Neural progenitor cell (in vitro differentiated cells): Measurements from ENCODE around the gene TIMP3. TPM values are rescaled to one million over a fixed set of nuclear protein-coding genes. Genes with fewer than 3 reads are reported as not detected.

Experiments used
- DNase-seq: peaks from one replicate; pipeline ENCODE4 v3.0.0-alpha.2; 2016; ENCODE audit warnings: low spot score
- H2AFZ ChIP-seq: fragments of 200-600 bp; sonication (generic); replicated peaks from 2 replicates; pipeline ENCODE4 v1.6.1; 2016; ENCODE audit warnings: antibody characterized with exemption
- H3F3A ChIP-seq: fragments of 200-600 bp; sonication (generic); 2 replicates; pipeline ENCODE4 v1.6.1; 2016; ENCODE audit warnings: antibody characterized with exemption, low read depth
- H3K27ac ChIP-seq: fragments of 200-600 bp; sonication (generic); 2 replicates; pipeline ENCODE4 v1.5.1; 2016; ENCODE audit warnings: mild to moderate bottlenecking
- H3K27me3 ChIP-seq: fragments of 200-600 bp; sonication (generic); 2 replicates; pipeline ENCODE4 v1.6.1; 2016; ENCODE audit warnings: mild to moderate bottlenecking, moderate library complexity
- H3K36me3 ChIP-seq: fragments of 200-600 bp; sonication (generic); 2 replicates; pipeline ENCODE4 v1.5.1; 2016
- H3K4me1 ChIP-seq: fragments of 200-600 bp; sonication (generic); 2 replicates; pipeline ENCODE4 v1.6.1; 2016; ENCODE audit warnings: mixed run types
- H3K4me2 ChIP-seq: fragments of 200-600 bp; sonication (generic); 2 replicates; pipeline ENCODE4 v1.6.1; 2016
- H3K4me3 ChIP-seq: fragments of 200-600 bp; sonication (generic); 2 replicates; pipeline ENCODE4 v1.5.1; 2016
- H3K79me2 ChIP-seq: fragments of 200-600 bp; sonication (generic); 2 replicates; pipeline ENCODE4 v1.6.1; 2016; ENCODE audit warnings: low read depth
- H3K9ac ChIP-seq: fragments of 200-600 bp; sonication (generic); 2 replicates; pipeline ENCODE4 v1.6.1; 2016
- H3K9me3 ChIP-seq: fragments of 200-600 bp; sonication (generic); 2 replicates; pipeline ENCODE4 v1.5.1; 2016; ENCODE audit warnings: low read depth
- H4K20me1 ChIP-seq: fragments of 200-600 bp; sonication (generic); 2 replicates; pipeline ENCODE4 v1.6.1; 2016; ENCODE audit warnings: low read depth
- H3K27ac Mint-ChIP-seq: 3 replicates; pipeline ENCODE4 v1.8.0; 2021; ENCODE audit warnings: mixed read lengths
- H3K27me3 Mint-ChIP-seq: 2 replicates; pipeline ENCODE4 v1.8.0; 2022; ENCODE audit warnings: low read depth, mild to moderate bottlenecking, inconsistent platforms, moderate library complexity, mixed read lengths; ENCODE audit not compliant: insufficient read depth
- H3K36me3 Mint-ChIP-seq: 3 replicates; pipeline ENCODE4 v1.8.0; 2021; ENCODE audit warnings: mixed read lengths
- H3K4me1 Mint-ChIP-seq: 3 replicates; pipeline ENCODE4 v1.8.0; 2021; ENCODE audit warnings: mixed read lengths
- H3K4me3 Mint-ChIP-seq: 3 replicates; pipeline ENCODE4 v1.8.0; 2021; ENCODE audit warnings: mild to moderate bottlenecking, moderate library complexity, mixed read lengths
- H3K9me3 Mint-ChIP-seq: 3 replicates; pipeline ENCODE4 v1.8.0; 2020; ENCODE audit warnings: mixed read lengths
- EZH2 ChIP-seq: fragments of 200-600 bp; sonication (generic); IDR thresholded peaks from 2 replicates; pipeline ENCODE4 v1.6.1; 2017; ENCODE audit warnings: antibody characterized with exemption, mild to moderate bottlenecking, moderate library complexity
- EZH2phosphoT487 ChIP-seq: fragments of 200-600 bp; sonication (generic); IDR thresholded peaks from 2 replicates; pipeline ENCODE4 v1.6.1; 2017; ENCODE audit warnings: antibody characterized with exemption
- total RNA-seq: library from RNA; depleted of rRNA; stranded (reverse); fragments of >200 nt; gene quantifications from 2 replicates; pipeline ENCODE4 v1.2.3, GENCODE V29; 2015; ENCODE audit warnings: low replicate concordance
- TF ChIP-seq, protein P1 (sequence below): fragments of 200-600 bp; sonication (generic); IDR thresholded peaks from 2 replicates; pipeline ENCODE4 v1.5.1; 2017; ENCODE audit warnings: antibody characterized with exemption, mild to moderate bottlenecking

TIMP3 gene
- total RNA-seq, 1 donor from 2014 or later: 6.3 TPM

DNA sequence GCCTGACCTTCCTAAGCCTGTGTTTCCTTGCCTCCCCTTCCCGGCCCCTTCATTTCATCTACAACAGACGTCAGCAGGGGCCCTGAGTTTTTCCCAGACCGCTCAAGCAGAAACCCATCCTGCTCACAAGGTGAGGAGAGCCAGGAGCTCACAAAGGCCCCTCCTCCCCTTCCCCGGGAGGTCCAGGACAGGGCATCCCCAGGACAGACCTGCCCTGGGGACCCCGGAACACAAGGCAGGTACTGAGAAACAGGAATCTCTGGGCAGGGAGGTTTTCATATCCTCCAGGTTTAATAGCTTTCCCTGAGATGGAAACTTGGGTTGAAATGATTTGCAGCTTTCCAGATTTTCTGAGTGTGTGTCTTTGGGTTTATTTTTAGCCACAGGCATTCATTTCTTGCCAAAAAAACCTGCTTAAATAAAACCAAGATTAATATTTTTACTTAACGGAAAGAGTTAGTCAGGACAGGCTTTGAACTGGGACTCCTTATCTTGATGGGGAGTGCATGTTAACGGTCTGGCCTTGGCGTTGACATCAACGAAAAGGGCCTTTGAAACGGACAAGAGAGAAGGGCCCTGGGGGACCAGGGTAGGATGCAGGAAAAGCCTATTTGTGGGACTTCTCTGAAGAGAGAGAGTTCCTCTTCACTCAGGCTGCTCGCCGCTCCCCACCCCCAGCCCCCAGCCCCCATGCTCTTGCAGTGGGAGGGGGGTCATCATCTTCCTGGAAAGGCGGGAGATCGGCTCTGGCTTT lies 38.5 kb downstream of the TIMP3 start:
- Histone ChIP-seq H4K20me1 (no peaks in the 10 kb centered on the region), H2AFZ (no peak overlapping the region), H3K4me3 (no peak overlapping the region), H3K4me2 (peak overlapping the region; percentile 42), H3K9ac (no peak overlapping the region), H3K27me3 (no peaks in the 10 kb centered on the region), H3F3A (no peaks in the 10 kb centered on the region), H3K9me3 (no peaks in the 10 kb centered on the region), H3K36me3 (no peaks in the 10 kb centered on the region), H3K27ac (no peak overlapping the region), H3K4me1 (peaks cover 10% of the 10 kb centered on the region), H3K79me2 (no peaks in the 10 kb centered on the region)
- peak overlapping the region; percentile 81 for H3K27ac Mint-ChIP-seq
- H3K4me3 Mint-ChIP-seq: no peak overlapping the region
- H3K27me3 Mint-ChIP-seq: peaks cover 7% of the 10 kb centered on the region
- TF ChIP-seq EZH2phosphoT487: no peak
- no peak for TF ChIP-seq EZH2
- TF ChIP-seq, protein P1, sequence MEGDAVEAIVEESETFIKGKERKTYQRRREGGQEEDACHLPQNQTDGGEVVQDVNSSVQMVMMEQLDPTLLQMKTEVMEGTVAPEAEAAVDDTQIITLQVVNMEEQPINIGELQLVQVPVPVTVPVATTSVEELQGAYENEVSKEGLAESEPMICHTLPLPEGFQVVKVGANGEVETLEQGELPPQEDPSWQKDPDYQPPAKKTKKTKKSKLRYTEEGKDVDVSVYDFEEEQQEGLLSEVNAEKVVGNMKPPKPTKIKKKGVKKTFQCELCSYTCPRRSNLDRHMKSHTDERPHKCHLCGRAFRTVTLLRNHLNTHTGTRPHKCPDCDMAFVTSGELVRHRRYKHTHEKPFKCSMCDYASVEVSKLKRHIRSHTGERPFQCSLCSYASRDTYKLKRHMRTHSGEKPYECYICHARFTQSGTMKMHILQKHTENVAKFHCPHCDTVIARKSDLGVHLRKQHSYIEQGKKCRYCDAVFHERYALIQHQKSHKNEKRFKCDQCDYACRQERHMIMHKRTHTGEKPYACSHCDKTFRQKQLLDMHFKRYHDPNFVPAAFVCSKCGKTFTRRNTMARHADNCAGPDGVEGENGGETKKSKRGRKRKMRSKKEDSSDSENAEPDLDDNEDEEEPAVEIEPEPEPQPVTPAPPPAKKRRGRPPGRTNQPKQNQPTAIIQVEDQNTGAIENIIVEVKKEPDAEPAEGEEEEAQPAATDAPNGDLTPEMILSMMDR: no peak
- H3K36me3 Mint-ChIP-seq: no peaks in the 10 kb centered on the region
- no peaks in the 10 kb centered on the region for H3K9me3 Mint-ChIP-seq
- peak; percentile 44 for DNase-seq
- peaks cover 26% of the 10 kb centered on the region for H3K4me1 Mint-ChIP-seq

DNA sequence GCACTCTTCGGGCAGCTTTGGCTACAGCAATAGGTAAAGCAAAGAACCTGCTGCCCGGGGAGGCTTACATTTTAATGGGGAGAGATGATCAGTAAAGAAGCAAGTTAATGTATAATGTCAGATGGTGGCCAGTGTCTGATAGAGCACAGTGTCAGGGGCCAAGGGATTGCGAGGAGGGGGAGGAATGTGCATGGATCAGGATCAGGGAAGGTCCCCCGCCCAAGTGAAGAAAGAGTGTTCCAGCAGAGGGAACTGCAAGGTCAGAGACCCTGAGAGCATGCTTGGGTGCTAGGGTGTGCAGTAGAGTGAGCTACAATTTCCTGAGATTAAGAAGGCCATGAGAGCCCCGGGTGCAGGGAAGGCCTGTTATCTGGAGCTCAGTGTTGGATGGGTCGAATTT lies 39.7 kb downstream of the TIMP3 start:
- Mint-ChIP-seq H3K9me3 (no peaks in the 10 kb centered on the region), H3K27me3 (peaks cover 7% of the 10 kb centered on the region), H3K36me3 (no peaks in the 10 kb centered on the region), H3K4me1 (peaks cover 26% of the 10 kb centered on the region), H3K27ac (no peak overlapping the region), H3K4me3 (no peak overlapping the region)
- H3F3A ChIP-seq: no peaks in the 10 kb centered on the region
- no peaks in the 10 kb centered on the region for H3K27me3 ChIP-seq
- no peak overlapping the region for H3K4me2 ChIP-seq
- H3K4me3 ChIP-seq: no peak overlapping the region
- H3K4me1 ChIP-seq: peaks cover 10% of the 10 kb centered on the region
- H2AFZ ChIP-seq: no peak overlapping the region
- no peaks in the 10 kb centered on the region for H3K9me3 ChIP-seq
- no peaks in the 10 kb centered on the region for H3K79me2 ChIP-seq
- H3K9ac ChIP-seq: no peak overlapping the region
- H3K36me3 ChIP-seq: no peaks in the 10 kb centered on the region
- H4K20me1 ChIP-seq: no peaks in the 10 kb centered on the region
- no peak for TF ChIP-seq EZH2phosphoT487
- DNase-seq: no peak
- no peak overlapping the region for H3K27ac ChIP-seq

DNA sequence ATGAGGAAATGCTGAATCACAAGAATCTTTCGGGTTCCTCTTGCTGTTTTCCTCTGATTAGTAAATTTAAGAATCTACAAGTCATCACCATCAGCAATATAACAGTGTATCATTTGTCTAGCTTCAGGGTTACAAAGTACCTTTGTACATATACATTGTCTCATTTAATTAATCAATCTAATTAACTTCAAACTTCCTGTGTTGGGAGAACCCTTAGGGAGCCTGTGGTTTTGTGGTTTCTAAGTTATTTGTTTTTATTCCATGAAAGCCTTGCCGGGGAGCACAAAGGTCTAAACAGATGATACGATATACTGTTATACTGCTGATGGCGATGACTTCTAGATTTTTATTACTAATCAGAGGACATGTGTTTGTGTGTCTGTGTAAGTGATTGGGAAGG lies 41.0 kb downstream of the TIMP3 start:
- DNase-seq: no peak
- Histone ChIP-seq H3K4me2 (no peak overlapping the region), H3F3A (no peaks in the 10 kb centered on the region), H3K9ac (no peak overlapping the region), H3K9me3 (no peaks in the 10 kb centered on the region), H3K36me3 (no peaks in the 10 kb centered on the region), H3K4me3 (no peak overlapping the region), H3K4me1 (peaks cover 10% of the 10 kb centered on the region), H3K27me3 (no peaks in the 10 kb centered on the region), H4K20me1 (no peaks in the 10 kb centered on the region), H2AFZ (no peak overlapping the region), H3K79me2 (no peaks in the 10 kb centered on the region), H3K27ac (no peak overlapping the region)
- Mint-ChIP-seq H3K27me3 (peaks cover 7% of the 10 kb centered on the region), H3K9me3 (no peaks in the 10 kb centered on the region), H3K4me3 (no peak overlapping the region), H3K27ac (no peak overlapping the region), H3K36me3 (no peaks in the 10 kb centered on the region), H3K4me1 (peaks cover 26% of the 10 kb centered on the region)
- no peak for TF ChIP-seq EZH2
- TF ChIP-seq, protein P1: no peak
- no peak for TF ChIP-seq EZH2phosphoT487

DNA sequence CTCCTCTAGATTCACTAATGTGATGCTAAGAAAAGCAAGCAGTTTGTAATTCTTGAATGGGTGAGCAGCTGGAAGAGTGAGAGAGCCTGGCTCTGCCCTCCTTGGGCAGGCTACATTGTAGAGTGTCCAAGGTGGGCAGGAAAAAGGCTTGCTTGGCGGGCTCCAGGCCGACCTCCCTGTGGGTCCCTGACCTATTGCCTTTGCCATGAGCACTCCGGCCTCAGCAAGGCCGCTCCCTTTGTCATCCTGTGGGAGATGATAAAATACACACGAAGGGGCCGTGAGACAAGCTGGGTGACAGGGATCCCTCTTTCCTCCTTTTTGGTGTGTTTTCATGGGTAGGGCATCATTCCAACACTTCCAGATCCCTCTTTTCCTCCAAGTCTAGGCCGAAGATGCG lies 41.8 kb downstream of the TIMP3 start:
- no peak overlapping the region for H3K27ac Mint-ChIP-seq
- peaks cover 10% of the 10 kb centered on the region for H3K4me1 ChIP-seq
- H4K20me1 ChIP-seq: no peaks in the 10 kb centered on the region
- no peak overlapping the region for H2AFZ ChIP-seq
- peaks cover 26% of the 10 kb centered on the region for H3K4me1 Mint-ChIP-seq
- no peaks in the 10 kb centered on the region for H3K9me3 Mint-ChIP-seq
- no peaks in the 10 kb centered on the region for H3K79me2 ChIP-seq
- TF ChIP-seq EZH2phosphoT487 (no peak), EZH2 (no peak)
- TF ChIP-seq, protein P1: no peak
- H3K27me3 ChIP-seq: no peaks in the 10 kb centered on the region
- no peak for DNase-seq
- no peak overlapping the region for H3K27ac ChIP-seq
- no peak overlapping the region for H3K9ac ChIP-seq
- peaks cover 7% of the 10 kb centered on the region for H3K27me3 Mint-ChIP-seq
- no peak overlapping the region for H3K4me3 Mint-ChIP-seq
- no peaks in the 10 kb centered on the region for H3K36me3 Mint-ChIP-seq
- no peaks in the 10 kb centered on the region for H3F3A ChIP-seq
- no peaks in the 10 kb centered on the region for H3K36me3 ChIP-seq
- H3K4me3 ChIP-seq: no peak overlapping the region
- H3K9me3 ChIP-seq: no peaks in the 10 kb centered on the region
- no peak overlapping the region for H3K4me2 ChIP-seq
